Measurements from ENCODE around the gene NOSIP. TPM values are rescaled to one million over a fixed set of nuclear protein-coding genes. Genes with fewer than 3 reads are reported as not detected.
A peak's percentile ranks its signal among the peaks of the same experiment; 100 is the strongest.

Gene NOSIP
- 82.3 to 97.9 TPM (median 87.6 TPM) in 3 replicates for total RNA-seq (2021)
- Bru-seq, nascent RNA: percentile 68 among the genes with signal in this experiment
- long read RNA-seq, experiment 1, transcript NOSIP-204 (9 exons, 1,005 nt): major isoform, 82 of 111 reads
- long read RNA-seq, experiment 1, transcript NOSIP-201 (9 exons, 1,000 nt): minor isoform, 7 of 111 reads
- long read RNA-seq, experiment 1, partial matches to known transcripts: 15 of 111 reads
- long read RNA-seq, experiment 1, other reads (novel, unspliced or antisense): 7 of 111 reads
- long read RNA-seq, experiment 2, transcript NOSIP-204 (9 exons, 1,005 nt): major isoform, 33 of 110 reads
- long read RNA-seq, experiment 2, partial matches to known transcripts: 65 of 110 reads
- long read RNA-seq, experiment 2, other reads (novel, unspliced or antisense): 12 of 110 reads
- long read RNA-seq, experiment 3, transcript NOSIP-201 (9 exons, 1,000 nt): minor isoform, 35 of 459 reads
- long read RNA-seq, experiment 3, transcript NOSIP-204 (9 exons, 1,005 nt): major isoform, 396 of 459 reads
- long read RNA-seq, experiment 3, partial matches to known transcripts: 3 of 459 reads
- long read RNA-seq, experiment 3, other reads (novel, unspliced or antisense): 25 of 459 reads

GRCh38 chr19:49580264-49581006 is at the start of gene NOSIP:
Gene NOSIP (minus strand): TSS chr19:49580556. CDS start chr19:49560691, 19,865 bp downstream.
- peak within 1 kb of the TSS; percentile 95 for H3K27ac Mint-ChIP-seq
- H3K36me3 Mint-ChIP-seq: 0 out of 2 replicates have a peak, but pooled peaks cover 5% of the 10 kb centered on the region
- peaks cover 28% of the 10 kb centered on the region for H3K4me1 Mint-ChIP-seq
- peak; percentile 96 for DNase-seq (ENCODE audit: low spot score)
- H3K4me3 Mint-ChIP-seq: peak within 1 kb of the TSS; percentile 99
- H3K27me3 Mint-ChIP-seq (ENCODE audit: low read depth): no peaks in the 10 kb centered on the region; the same call in 1 of the 2 replicates
- peak; percentile 76 for ATAC-seq
- CTCF ChIA-PET: interaction anchor here (0.9 to 2.6 kb wide), 6 partner anchors 10 to 100 kb away, joined by 3 to 53 read pairs (median 5); no protein-coding TSS in a partner anchor
- POLR2A ChIA-PET: interaction anchor here (0.7 to 1.8 kb wide), 9 partner anchors 9 to 98 kb away, joined by 3 to 8 read pairs (median 4); partner anchors contain the start of gene RCN3
- H3K9me3 Mint-ChIP-seq: no peaks in the 10 kb centered on the region
- TF ChIP-seq ZNF281 (CRISPR knock-in tag; IDR thresholded peaks at IDR 0.05): no peak
- TF ChIP-seq RELA (CRISPR knock-in tag; IDR thresholded peaks at IDR 0.05; ENCODE audit: borderline replicate concordance): no peak
- TF ChIP-seq GABPB1 (CRISPR knock-in tag; IDR thresholded peaks at IDR 0.05): peak; percentile 91
- no peak for TF ChIP-seq ZNF532 (CRISPR knock-in tag; IDR thresholded peaks at IDR 0.05; ENCODE audit: borderline replicate concordance)
- no peak for TF ChIP-seq CREM (CRISPR knock-in tag; IDR thresholded peaks at IDR 0.05)
- TF ChIP-seq STAT6 (CRISPR knock-in tag; conservative IDR thresholded peaks at IDR 0.05; ENCODE audit: low read depth): no peak
- no peak for TF ChIP-seq ERG (CRISPR knock-in tag; IDR thresholded peaks at IDR 0.05)
- no peak for TF ChIP-seq FOXP1 (CRISPR knock-in tag; IDR thresholded peaks at IDR 0.05; ENCODE audit: borderline replicate concordance)
- TF ChIP-seq TCF7 (CRISPR knock-in tag; IDR thresholded peaks at IDR 0.05; ENCODE audit: low read depth): no peak
- TF ChIP-seq ZNF317 (CRISPR knock-in tag; IDR thresholded peaks at IDR 0.05; ENCODE audit: borderline replicate concordance, low read depth): no peak
- peak; percentile 71 for TF ChIP-seq MAX (CRISPR knock-in tag; IDR thresholded peaks at IDR 0.05)
- TF ChIP-seq ETV6 (CRISPR knock-in tag; IDR thresholded peaks at IDR 0.05): peak; percentile 97
- TF ChIP-seq KAT7 (CRISPR knock-in tag; IDR thresholded peaks at IDR 0.05; ENCODE audit: borderline replicate concordance): no peak
- TF ChIP-seq GTF2I (CRISPR knock-in tag; conservative IDR thresholded peaks at IDR 0.05): peak; percentile 91
- no peak for TF ChIP-seq E2F4 (CRISPR knock-in tag; IDR thresholded peaks at IDR 0.05; ENCODE audit: borderline replicate concordance, low read depth)
- TF ChIP-seq ATF6 (CRISPR knock-in tag; IDR thresholded peaks at IDR 0.05): no peak
- no peak for TF ChIP-seq RORB (CRISPR knock-in tag; IDR thresholded peaks at IDR 0.05)
- no peak for TF ChIP-seq ATF3 (CRISPR knock-in tag; conservative IDR thresholded peaks at IDR 0.05)
